HCT116 (cell line): ENCODE data around the gene PLCL2. TPM values are rescaled to one million over a fixed set of nuclear protein-coding genes. Genes with fewer than 3 reads are reported as not detected.
A peak's percentile ranks its signal among the peaks of the same experiment; 100 is the strongest.

Experiments
- ATAC-seq: fragments of 200-7000 bp; cut with Tn5 transposase; 2 replicates; pipeline ENCODE4 v1.9.1; 2020; ENCODE audit warnings: mild to moderate bottlenecking, moderate library complexity
- BruUV-seq: library from RNA; stranded (reverse); fragments of 400-500 nt; replicated peaks from 2 replicates; lab custom pipeline; 2021; lab: Mats Ljungman, UMichigan
- CTCF ChIA-PET: fragments of 300-600 bp; sonication (Branson Sonifier 250); formaldehyde crosslinking; loops from one replicate; lab custom pipeline; 2021; ENCODE audit warnings: antibody characterized with exemption; lab: Charles Lee
- POLR2A ChIA-PET: fragments of 300-600, 350-600 bp; sonication (Branson Sonifier 250); formaldehyde crosslinking; loops from one replicate; lab custom pipeline; 2021; ENCODE audit warnings: antibody characterized with exemption; lab: Charles Lee
- RAD21 ChIA-PET, 2 experiments: fragments of 300-600 bp; sonication (Branson Sonifier 250); formaldehyde crosslinking; loops; one replicate each; lab custom pipeline; 2023; ENCODE audit warnings: low total read pairs in 2 of 2; ENCODE audit not compliant: uncharacterized antibody in 2 of 2, unreplicated experiment in 2 of 2, low non-redundant PET in 1 of 2; lab: Charles Lee
- DNase-seq: peaks from one replicate; pipeline ENCODE4 v3.0.0-alpha.2; 2010; ENCODE audit warnings: low read depth, low spot score
- H2AFZ ChIP-seq: fragments of 200-600 bp; shearing (Covaris generic), sonication (generic); 2 replicates; pipeline ENCODE4 v1.6.1; 2017; ENCODE audit warnings: low read depth, mixed run types, mixed read lengths, antibody characterized with exemption, low read length; ENCODE audit not compliant: poor library complexity, severe bottlenecking
- H3K27ac ChIP-seq: 2 replicates; pipeline ENCODE4 v1.5.1; 2012; ENCODE audit warnings: low read depth, low read length
- H3K27me3 ChIP-seq: fragments of 200-600 bp; sonication (generic); 2 replicates; pipeline ENCODE4 v1.6.1; 2016; ENCODE audit warnings: mixed run types, low read length, mixed read lengths; ENCODE audit not compliant: insufficient read depth
- H3K36me3 ChIP-seq, 2 experiments: fragments of 200-500 bp in 1 of 2; fragments of 200-600 bp in 1 of 2; sonication (Bioruptor generic) in 1 of 2; sonication (generic) in 1 of 2; 2 replicates each; pipeline versions ENCODE4 v1.5.1 to v1.6.1; 2014 to 2016; ENCODE audit warnings: low read length in 2 of 2, inconsistent platforms in 1 of 2, mixed read lengths in 1 of 2, mixed run types in 1 of 2; ENCODE audit not compliant: insufficient read depth in 2 of 2, control insufficient read depth in 1 of 2
- H3K4me1 ChIP-seq, 2 experiments: fragments of 200-600 bp in 1 of 2; sonication (generic) in 1 of 2; 2 replicates each; pipeline versions ENCODE4 v1.5.1 to v1.6.1; 2012 to 2017; ENCODE audit warnings: low read length in 2 of 2, inconsistent platforms in 1 of 2, mild to moderate bottlenecking in 1 of 2, mixed read lengths in 1 of 2, mixed run types in 1 of 2, moderate library complexity in 1 of 2; ENCODE audit not compliant: insufficient read depth in 2 of 2, control insufficient read depth in 1 of 2
- H3K4me2 ChIP-seq: fragments of 200-600 bp; sonication (generic); 2 replicates; pipeline ENCODE4 v1.6.1; 2017; ENCODE audit warnings: mixed run types, low read length, mixed read lengths
- H3K4me3 ChIP-seq, 2 experiments: fragments of 200-600 bp in 1 of 2; sonication (generic) in 1 of 2; replicated peaks in 1 of 2; 2 replicates each; pipeline ENCODE4 v1.5.1; 2011 to 2016; ENCODE audit warnings: low read length in 2 of 2, control low read depth in 1 of 2, low read depth in 1 of 2, mild to moderate bottlenecking in 1 of 2, mixed read lengths in 1 of 2, mixed run types in 1 of 2
- H3K79me2 ChIP-seq: fragments of 200-600 bp; sonication (generic); 2 replicates; pipeline ENCODE4 v1.6.1; 2017; ENCODE audit warnings: mild to moderate bottlenecking, mixed run types, low read length, moderate library complexity, mixed read lengths; ENCODE audit not compliant: insufficient read depth
- H3K9ac ChIP-seq: fragments of 200-600 bp; sonication (generic); 2 replicates; pipeline ENCODE4 v1.6.1; 2016; ENCODE audit warnings: low read length, mixed read lengths
- H3K9me2 ChIP-seq: fragments of 200-600 bp; sonication (generic), shearing (Covaris generic); 2 replicates; pipeline ENCODE4 v1.6.1; 2017; ENCODE audit warnings: mixed run types, mild to moderate bottlenecking, moderate library complexity; ENCODE audit not compliant: insufficient read depth
- H3K9me3 ChIP-seq, 2 experiments: fragments of 200-500 bp in 1 of 2; fragments of 200-600 bp in 1 of 2; sonication (Bioruptor generic) in 1 of 2; sonication (generic) in 1 of 2; 2 replicates each; pipeline ENCODE4 v1.6.1; 2014 to 2017; ENCODE audit warnings: low read length in 2 of 2, mixed read lengths in 2 of 2, inconsistent platforms in 1 of 2, low read depth in 1 of 2, mild to moderate bottlenecking in 1 of 2, mixed run types in 1 of 2, moderate library complexity in 1 of 2; ENCODE audit not compliant: control insufficient read depth in 1 of 2, insufficient read depth in 1 of 2
- H4K20me1 ChIP-seq: fragments of 200-600 bp; sonication (generic), shearing (Covaris generic); 2 replicates; pipeline ENCODE4 v1.6.1; 2017; ENCODE audit warnings: mixed run types, mild to moderate bottlenecking, moderate library complexity; ENCODE audit not compliant: insufficient read depth
- CBX3 ChIP-seq: IDR thresholded peaks from 2 replicates; pipeline ENCODE4 v1.6.1; 2012; ENCODE audit warnings: low read depth
- CEBPB ChIP-seq: IDR thresholded peaks from 2 replicates; pipeline ENCODE4 v1.6.1; 2012; ENCODE audit warnings: low read depth
- ELF1 ChIP-seq: IDR thresholded peaks from 2 replicates; pipeline ENCODE4 v1.6.1; 2012; ENCODE audit warnings: low read depth, borderline replicate concordance
- EZH2phosphoT487 ChIP-seq: fragments of 200-600 bp; IDR thresholded peaks from 2 replicates; pipeline ENCODE4 v1.6.1; 2018; ENCODE audit warnings: antibody characterized with exemption, borderline replicate concordance
- FOSL1 ChIP-seq: IDR thresholded peaks from 2 replicates; pipeline ENCODE4 v1.6.1; 2012; ENCODE audit warnings: low read depth
- JUND ChIP-seq: IDR thresholded peaks from 2 replicates; pipeline ENCODE4 v1.6.1; 2012
- POLR2A ChIP-seq: IDR thresholded peaks from 2 replicates; pipeline ENCODE4 v1.7.0; 2011; ENCODE audit warnings: borderline replicate concordance; ENCODE audit not compliant: insufficient read depth, insufficient read length; ENCODE audit errors: extremely low read depth
- RAD21 ChIP-seq: IDR thresholded peaks from 2 replicates; pipeline ENCODE4 v1.6.1; 2012; ENCODE audit warnings: low read depth, mild to moderate bottlenecking
- SIN3A ChIP-seq: IDR thresholded peaks from 2 replicates; pipeline ENCODE4 v1.6.1; 2012; ENCODE audit warnings: low read depth
- SP1 ChIP-seq: IDR thresholded peaks from 2 replicates; pipeline ENCODE4 v1.6.1; 2012; ENCODE audit warnings: low read depth
- SRF ChIP-seq: IDR thresholded peaks from 2 replicates; pipeline ENCODE4 v1.6.1; 2012; ENCODE audit warnings: low read depth
- YY1 ChIP-seq: IDR thresholded peaks from 2 replicates; pipeline ENCODE4 v1.6.1; 2011; ENCODE audit warnings: low read length, low read depth, moderate library complexity, mild to moderate bottlenecking; ENCODE audit not compliant: insufficient replicate concordance; ENCODE audit errors: extremely low read depth
- intact Hi-C: fragments of 100-400 bp; cut with micrococcal nuclease; formaldehyde crosslinking; loops from 2 replicates; pipeline ENCODE4 v1.10.0; 2022
- total RNA-seq: library from RNA; stranded (reverse); gene quantifications from one replicate; pipeline ENCODE4 v1.2.1, GENCODE V29; 2021; ENCODE audit not compliant: unreplicated experiment
- TF ChIP-seq, protein P1 (sequence below), 3 experiments: fragments of 200-600 bp in 1 of 3; sonication (generic) in 1 of 3; IDR thresholded peaks in 2 of 3; conservative IDR thresholded peaks in 1 of 3; 2 replicates each; pipeline ENCODE4 v1.5.1; 2012 to 2017; ENCODE audit warnings: low read depth in 2 of 3, low read length in 2 of 3, antibody characterized with exemption in 1 of 3, borderline replicate concordance in 1 of 3, control low read depth in 1 of 3, mild to moderate bottlenecking in 1 of 3, mixed read lengths in 1 of 3, mixed run types in 1 of 3, moderate library complexity in 1 of 3; ENCODE audit not compliant: insufficient read depth in 1 of 3
- TF ChIP-seq, protein P2 (sequence below): IDR thresholded peaks from 2 replicates; pipeline ENCODE4 v1.6.1; 2012
- TF ChIP-seq, protein P3 (sequence below): IDR thresholded peaks from 2 replicates; pipeline ENCODE4 v1.6.1; 2011; ENCODE audit warnings: mild to moderate bottlenecking, low read length, moderate library complexity; ENCODE audit not compliant: insufficient replicate concordance; ENCODE audit errors: extremely low read depth

Gene PLCL2
- total RNA-seq, 1 experiment from 2014 or later, result 2.2 TPM

DNA sequence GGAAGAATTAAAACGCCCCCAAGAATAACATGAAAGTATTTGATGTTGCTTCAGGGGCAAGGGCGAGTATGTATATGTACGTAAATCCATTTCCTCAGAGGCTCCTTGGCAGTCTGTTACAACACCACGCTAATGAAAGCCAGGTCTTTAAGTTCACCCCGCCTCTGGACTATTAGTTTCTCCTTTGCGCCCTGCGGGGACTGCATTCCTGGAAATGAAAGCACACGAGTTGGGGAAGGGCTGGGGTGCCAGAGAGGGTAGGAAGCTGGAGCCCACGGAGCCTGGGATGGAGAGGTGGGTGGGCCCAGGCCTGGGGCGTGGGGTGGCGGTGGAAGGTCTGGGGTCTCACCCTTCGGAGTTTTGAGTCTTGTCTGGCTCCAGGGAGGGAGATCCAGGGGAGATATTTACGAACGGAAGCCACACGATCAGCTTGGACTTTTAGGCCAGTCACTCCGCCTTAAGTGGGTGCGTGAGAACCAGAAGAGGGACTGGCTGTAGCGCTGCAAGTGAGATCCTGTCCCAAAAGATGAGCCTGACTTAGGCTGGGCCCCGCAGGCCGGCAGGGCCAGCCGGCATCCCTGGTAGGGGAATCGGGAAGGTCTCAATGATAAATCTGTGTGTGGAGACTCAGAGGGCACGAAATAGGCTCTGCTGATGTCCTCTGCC lies 1.6 kb upstream of the PLCL2 start:
- Histone ChIP-seq H3K9me3 (no peaks in the 10 kb centered on the region), H4K20me1 (no peaks in the 10 kb centered on the region), H3K79me2 (no peaks in the 10 kb centered on the region), H3K4me2 (no peak overlapping the region), H3K9me2 (no peaks in the 10 kb centered on the region), H3K27me3 (no peaks in the 10 kb centered on the region), H3K9ac (no peak overlapping the region), H3K4me3 (no peak overlapping the region), H3K36me3 (no peaks in the 10 kb centered on the region), H2AFZ (no peak overlapping the region), H3K4me1 (peaks cover 0 to 11% of the 10 kb centered on the region in 2 experiments; a peak in 2 of 4 replicates), H3K27ac (no peak overlapping the region)
- TF ChIP-seq, protein P1, sequence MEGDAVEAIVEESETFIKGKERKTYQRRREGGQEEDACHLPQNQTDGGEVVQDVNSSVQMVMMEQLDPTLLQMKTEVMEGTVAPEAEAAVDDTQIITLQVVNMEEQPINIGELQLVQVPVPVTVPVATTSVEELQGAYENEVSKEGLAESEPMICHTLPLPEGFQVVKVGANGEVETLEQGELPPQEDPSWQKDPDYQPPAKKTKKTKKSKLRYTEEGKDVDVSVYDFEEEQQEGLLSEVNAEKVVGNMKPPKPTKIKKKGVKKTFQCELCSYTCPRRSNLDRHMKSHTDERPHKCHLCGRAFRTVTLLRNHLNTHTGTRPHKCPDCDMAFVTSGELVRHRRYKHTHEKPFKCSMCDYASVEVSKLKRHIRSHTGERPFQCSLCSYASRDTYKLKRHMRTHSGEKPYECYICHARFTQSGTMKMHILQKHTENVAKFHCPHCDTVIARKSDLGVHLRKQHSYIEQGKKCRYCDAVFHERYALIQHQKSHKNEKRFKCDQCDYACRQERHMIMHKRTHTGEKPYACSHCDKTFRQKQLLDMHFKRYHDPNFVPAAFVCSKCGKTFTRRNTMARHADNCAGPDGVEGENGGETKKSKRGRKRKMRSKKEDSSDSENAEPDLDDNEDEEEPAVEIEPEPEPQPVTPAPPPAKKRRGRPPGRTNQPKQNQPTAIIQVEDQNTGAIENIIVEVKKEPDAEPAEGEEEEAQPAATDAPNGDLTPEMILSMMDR (IDR thresholded peaks at IDR 0.05 in 2 of 3, conservative IDR thresholded peaks at IDR 0.05 in 1 of 3; ENCODE audit: borderline replicate concordance in 1 of 3, insufficient read depth in 1 of 3, low read depth in 2 of 3, low read length in 2 of 3), result no peak
- no peak for TF ChIP-seq CEBPB
- ChIA-PET RAD21 (no interaction called here), CTCF (interaction anchor here (1.1 to 1.6 kb wide), 3 partner anchors 11 to 282 kb away, joined by 4 to 8 read pairs (median 4); no protein-coding TSS in a partner anchor), POLR2A (interaction anchor here (0.6 to 0.8 kb wide), 2 partner anchors 20 to 142 kb away, joined by 3 to 4 read pairs; no protein-coding TSS in a partner anchor)
- no TSS peak for BruUV-seq
- DNase-seq, result no peak
- intact Hi-C loops, result loop anchor here (10.0 kb wide), 1 partner anchor 152 kb away; no protein-coding TSS in a partner anchor
- no peak for ATAC-seq

DNA sequence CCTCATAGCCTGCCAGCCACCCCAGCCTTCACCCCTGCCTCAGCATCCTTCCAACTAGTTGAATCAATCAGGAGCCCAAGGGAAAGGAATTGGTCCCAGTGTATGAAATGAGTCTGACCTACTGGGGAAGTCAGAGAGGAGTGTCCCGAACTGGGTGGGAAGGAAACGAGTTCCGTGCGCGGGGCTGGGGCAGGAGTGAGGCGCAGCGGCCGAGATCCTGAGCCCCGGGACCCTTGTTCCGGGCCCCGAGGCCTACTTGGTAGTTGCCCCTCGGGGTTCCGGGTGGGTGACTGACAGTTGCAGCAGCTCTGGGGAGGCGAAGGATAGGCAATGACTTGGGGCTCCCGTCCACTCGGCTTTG lies 1.1 kb upstream of the PLCL2 start:
- Histone ChIP-seq H2AFZ (no peak overlapping the region), H3K4me1 (peaks cover 0 to 11% of the 10 kb centered on the region in 2 experiments; a peak in 2 of 4 replicates), H3K36me3 (no peaks in the 10 kb centered on the region), H3K9me3 (no peaks in the 10 kb centered on the region), H3K27me3 (no peaks in the 10 kb centered on the region), H4K20me1 (no peaks in the 10 kb centered on the region), H3K79me2 (no peaks in the 10 kb centered on the region), H3K9ac (peak overlapping the region; percentile 58; the same call in 1 of the 2 replicates), H3K4me3 (peak overlapping the region in 1 of 2 experiments; percentile 71; a peak in 2 of 4 replicates), H3K4me2 (peak overlapping the region; percentile 97), H3K27ac (no peak overlapping the region), H3K9me2 (no peaks in the 10 kb centered on the region)
- intact Hi-C loops, result loop anchor here (10.0 kb wide), 1 partner anchor 151 kb away; no protein-coding TSS in a partner anchor
- DNase-seq (no peak), ATAC-seq (no peak)
- POLR2A ChIA-PET, result interaction anchor here (0.6 to 0.8 kb wide), 2 partner anchors 20 to 142 kb away, joined by 3 to 4 read pairs; no protein-coding TSS in a partner anchor
- RAD21 ChIA-PET, result interaction anchor here in 1 of 2 experiments (0.6 kb wide), 1 partner anchor 27 kb away, joined by 4 read pairs; no protein-coding TSS in a partner anchor
- CTCF ChIA-PET, result interaction anchor here (0.9 to 1.6 kb wide), 5 partner anchors 9 to 282 kb away, joined by 3 to 8 read pairs (median 4); no protein-coding TSS in a partner anchor
- no TSS peak for BruUV-seq
- TF ChIP-seq FOSL1 (no peak), CBX3 (no peak), SIN3A (no peak), CEBPB (no peak), YY1 (no peak), JUND (no peak), SP1 (no peak), RAD21 (no peak), SRF (no peak), POLR2A (no peak), ELF1 (no peak), EZH2phosphoT487 (no peak)
- TF ChIP-seq, protein P2, sequence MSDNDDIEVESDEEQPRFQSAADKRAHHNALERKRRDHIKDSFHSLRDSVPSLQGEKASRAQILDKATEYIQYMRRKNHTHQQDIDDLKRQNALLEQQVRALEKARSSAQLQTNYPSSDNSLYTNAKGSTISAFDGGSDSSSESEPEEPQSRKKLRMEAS, result no peak
- TF ChIP-seq, protein P3, sequence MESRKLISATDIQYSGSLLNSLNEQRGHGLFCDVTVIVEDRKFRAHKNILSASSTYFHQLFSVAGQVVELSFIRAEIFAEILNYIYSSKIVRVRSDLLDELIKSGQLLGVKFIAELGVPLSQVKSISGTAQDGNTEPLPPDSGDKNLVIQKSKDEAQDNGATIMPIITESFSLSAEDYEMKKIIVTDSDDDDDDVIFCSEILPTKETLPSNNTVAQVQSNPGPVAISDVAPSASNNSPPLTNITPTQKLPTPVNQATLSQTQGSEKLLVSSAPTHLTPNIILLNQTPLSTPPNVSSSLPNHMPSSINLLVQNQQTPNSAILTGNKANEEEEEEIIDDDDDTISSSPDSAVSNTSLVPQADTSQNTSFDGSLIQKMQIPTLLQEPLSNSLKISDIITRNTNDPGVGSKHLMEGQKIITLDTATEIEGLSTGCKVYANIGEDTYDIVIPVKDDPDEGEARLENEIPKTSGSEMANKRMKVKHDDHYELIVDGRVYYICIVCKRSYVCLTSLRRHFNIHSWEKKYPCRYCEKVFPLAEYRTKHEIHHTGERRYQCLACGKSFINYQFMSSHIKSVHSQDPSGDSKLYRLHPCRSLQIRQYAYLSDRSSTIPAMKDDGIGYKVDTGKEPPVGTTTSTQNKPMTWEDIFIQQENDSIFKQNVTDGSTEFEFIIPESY, result no peak
